OCI-LY1 (cell line): ENCODE results near the gene CHD9NB.

ENCODE experiments used
- H2AFZ ChIP-seq: fragments of 200-600 bp; sonication (generic), shearing (Covaris generic); 2 replicates; pipeline ENCODE4 v1.6.0; 2014; ENCODE audit warnings: antibody characterized with exemption, mild to moderate bottlenecking, low read length
- H3F3A ChIP-seq: fragments of 200-600 bp; sonication (generic), shearing (Covaris generic); 2 replicates; pipeline ENCODE4 v1.6.0; 2014; ENCODE audit warnings: mild to moderate bottlenecking, antibody characterized with exemption, low read length, moderate library complexity; ENCODE audit not compliant: insufficient read depth
- H3K27ac ChIP-seq: fragments of 200-600 bp; sonication (generic); 2 replicates; pipeline ENCODE4 v1.5.1; 2014; ENCODE audit warnings: low read length, mixed run types, mild to moderate bottlenecking, low read depth; ENCODE audit not compliant: poor library complexity, severe bottlenecking
- H3K27me3 ChIP-seq: fragments of 200-600 bp; sonication (generic); 2 replicates; pipeline ENCODE4 v1.6.0; 2014; ENCODE audit warnings: antibody characterized with exemption, mild to moderate bottlenecking, low read length, moderate library complexity; ENCODE audit not compliant: insufficient read depth
- H3K36me3 ChIP-seq: fragments of 200-600 bp; sonication (generic); 2 replicates; pipeline ENCODE4 v1.6.1; 2014; ENCODE audit warnings: mild to moderate bottlenecking, antibody characterized with exemption, low read length, moderate library complexity, mixed read lengths; ENCODE audit not compliant: insufficient read depth
- H3K4me1 ChIP-seq: fragments of 200-600 bp; sonication (generic); 2 replicates; pipeline ENCODE4 v1.5.1; 2014; ENCODE audit warnings: mild to moderate bottlenecking, low read length, moderate library complexity; ENCODE audit not compliant: insufficient read depth, severe bottlenecking
- H3K4me2 ChIP-seq: fragments of 200-600 bp; sonication (generic), shearing (Covaris generic); 2 replicates; pipeline ENCODE4 v1.6.1; 2014; ENCODE audit warnings: low read length
- H3K4me3 ChIP-seq: fragments of 200-600 bp; sonication (generic); 2 replicates; pipeline ENCODE4 v1.5.1; 2014; ENCODE audit warnings: low read length, low read depth, mild to moderate bottlenecking, mixed read lengths; ENCODE audit not compliant: poor library complexity, severe bottlenecking
- H3K79me2 ChIP-seq: fragments of 200-600 bp; shearing (Covaris generic); 2 replicates; pipeline ENCODE4 v1.6.1; 2016; ENCODE audit warnings: mixed run types, low read length, mixed read lengths; ENCODE audit not compliant: insufficient read depth
- H3K9ac ChIP-seq: fragments of 200-600 bp; sonication (generic), shearing (Covaris generic); 2 replicates; pipeline ENCODE4 v1.6.1; 2014; ENCODE audit warnings: mild to moderate bottlenecking, low read length, mixed read lengths
- H3K9me2 ChIP-seq: fragments of 200-600 bp; sonication (generic), shearing (Covaris generic); 2 replicates; pipeline ENCODE4 v1.6.1; 2014; ENCODE audit warnings: low read depth, mild to moderate bottlenecking, low read length, mixed read lengths
- H3K9me3 ChIP-seq: fragments of 200-600 bp; shearing (Covaris generic); 2 replicates; pipeline ENCODE4 v1.6.1; 2014; ENCODE audit warnings: low read length, mixed read lengths
- H4K20me1 ChIP-seq: fragments of 200-600 bp; sonication (generic), shearing (Covaris generic); 2 replicates; pipeline ENCODE4 v1.6.0; 2016; ENCODE audit warnings: mild to moderate bottlenecking, low read length; ENCODE audit not compliant: insufficient read depth
- EZH2 ChIP-seq: fragments of 200-600 bp; sonication (generic), shearing (Covaris generic); IDR thresholded peaks from 2 replicates; pipeline ENCODE4 v1.8.0; 2017; ENCODE audit warnings: borderline replicate concordance, mixed run types, mild to moderate bottlenecking, antibody characterized with exemption, low read length, moderate library complexity, mixed read lengths
- TF ChIP-seq, protein P1 (sequence below): fragments of 200-600 bp; sonication (generic), shearing (Covaris generic); IDR thresholded peaks from 2 replicates; pipeline ENCODE4 v1.5.1; 2017; ENCODE audit warnings: mild to moderate bottlenecking, antibody characterized with exemption, low read length, moderate library complexity, mixed read lengths

The CHD9NB gene

GRCh38 chr16:52993179-52993578 is 59.5 kb downstream of the CHD9NB start:
- Histone ChIP-seq H3K9me2 (no peaks in the 10 kb centered on the region), H3K27ac (no peak overlapping the region), H3K4me2 (no peak overlapping the region), H4K20me1 (no peaks in the 10 kb centered on the region), H3K36me3 (no peaks in the 10 kb centered on the region), H2AFZ (no peak overlapping the region), H3K9ac (no peak overlapping the region), H3K79me2 (no peaks in the 10 kb centered on the region), H3F3A (no peaks in the 10 kb centered on the region), H3K27me3 (no peaks in the 10 kb centered on the region), H3K4me1 (no peaks in the 10 kb centered on the region), H3K4me3 (no peak overlapping the region), H3K9me3 (no peaks in the 10 kb centered on the region)
- TF ChIP-seq, protein P1, sequence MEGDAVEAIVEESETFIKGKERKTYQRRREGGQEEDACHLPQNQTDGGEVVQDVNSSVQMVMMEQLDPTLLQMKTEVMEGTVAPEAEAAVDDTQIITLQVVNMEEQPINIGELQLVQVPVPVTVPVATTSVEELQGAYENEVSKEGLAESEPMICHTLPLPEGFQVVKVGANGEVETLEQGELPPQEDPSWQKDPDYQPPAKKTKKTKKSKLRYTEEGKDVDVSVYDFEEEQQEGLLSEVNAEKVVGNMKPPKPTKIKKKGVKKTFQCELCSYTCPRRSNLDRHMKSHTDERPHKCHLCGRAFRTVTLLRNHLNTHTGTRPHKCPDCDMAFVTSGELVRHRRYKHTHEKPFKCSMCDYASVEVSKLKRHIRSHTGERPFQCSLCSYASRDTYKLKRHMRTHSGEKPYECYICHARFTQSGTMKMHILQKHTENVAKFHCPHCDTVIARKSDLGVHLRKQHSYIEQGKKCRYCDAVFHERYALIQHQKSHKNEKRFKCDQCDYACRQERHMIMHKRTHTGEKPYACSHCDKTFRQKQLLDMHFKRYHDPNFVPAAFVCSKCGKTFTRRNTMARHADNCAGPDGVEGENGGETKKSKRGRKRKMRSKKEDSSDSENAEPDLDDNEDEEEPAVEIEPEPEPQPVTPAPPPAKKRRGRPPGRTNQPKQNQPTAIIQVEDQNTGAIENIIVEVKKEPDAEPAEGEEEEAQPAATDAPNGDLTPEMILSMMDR = no peak
- no peak for TF ChIP-seq EZH2

DNA sequence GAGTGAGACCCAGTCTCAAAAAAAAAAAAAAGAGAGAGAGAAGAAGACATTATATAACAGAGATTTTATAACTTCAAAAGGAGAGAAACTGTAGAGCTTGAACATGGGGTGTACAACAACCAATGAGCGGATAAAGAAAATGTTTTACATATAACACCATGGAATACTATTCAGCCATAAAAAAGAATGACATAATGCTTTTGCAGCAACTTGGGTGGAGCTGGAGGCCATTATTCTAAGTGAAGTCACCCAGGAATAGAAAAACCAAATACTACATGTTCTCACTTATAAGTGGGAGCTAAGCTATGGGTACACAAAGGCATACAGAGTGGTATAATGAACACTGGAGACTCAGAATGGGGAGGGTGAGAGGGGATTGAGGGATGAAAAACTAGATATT is 61.1 kb downstream of the CHD9NB start:
- Histone ChIP-seq H3K79me2 (no peaks in the 10 kb centered on the region), H3K27me3 (no peaks in the 10 kb centered on the region), H4K20me1 (no peaks in the 10 kb centered on the region), H3K4me3 (no peak overlapping the region), H3K9ac (no peak overlapping the region), H3K9me3 (no peaks in the 10 kb centered on the region), H2AFZ (no peak overlapping the region), H3K4me1 (no peaks in the 10 kb centered on the region), H3F3A (no peaks in the 10 kb centered on the region), H3K27ac (no peak overlapping the region), H3K9me2 (no peaks in the 10 kb centered on the region), H3K36me3 (no peaks in the 10 kb centered on the region), H3K4me2 (no peak overlapping the region)
- no peak for TF ChIP-seq EZH2
- TF ChIP-seq, protein P1 = no peak
